ENCODE measurements around the gene DBNDD2.

The DBNDD2 gene

GRCh38 chr20:45445805-45446562 is 37.9 kb downstream of the DBNDD2 start:
- Histone ChIP-seq H3K36me3 (ENCODE audit: control insufficient read depth, insufficient read depth, low read length) (no peaks in the 10 kb centered on the region), H3K9me3 (ENCODE audit: control insufficient read depth, insufficient read depth, low read length) (no peaks in the 10 kb centered on the region), H3K4me1 (ENCODE audit: control insufficient read depth, insufficient read depth, low read length) (peaks cover 2% of the 10 kb centered on the region), H3K27me3 (ENCODE audit: control insufficient read depth, insufficient read depth, low read length) (no peaks in the 10 kb centered on the region), H3K4me3 (ENCODE audit: low read depth, low read length) (no peak overlapping the region), H3K9ac (ENCODE audit: low read depth, low read length) (no peak overlapping the region)

- Histone ChIP-seq H3K36me3 (ENCODE audit: control insufficient read depth, insufficient read depth, low read length) (no peaks in the 10 kb centered on the region), H3K9ac (ENCODE audit: low read depth, low read length) (no peak overlapping the region), H3K27me3 (ENCODE audit: control insufficient read depth, insufficient read depth, low read length) (no peaks in the 10 kb centered on the region), H3K4me1 (ENCODE audit: control insufficient read depth, insufficient read depth, low read length) (peaks cover 2% of the 10 kb centered on the region), H3K9me3 (ENCODE audit: control insufficient read depth, insufficient read depth, low read length) (no peaks in the 10 kb centered on the region), H3K4me3 (ENCODE audit: low read depth, low read length) (no peak overlapping the region)
Measured at GRCh38 chr20:45448270-45448669, 40.2 kb downstream of the DBNDD2 start.

GRCh38 chr20:45449528-45449927 is 41.4 kb downstream of the DBNDD2 start:
- H3K9ac ChIP-seq (ENCODE audit: low read depth, low read length), result no peak overlapping the region
- no peaks in the 10 kb centered on the region for H3K36me3 ChIP-seq (ENCODE audit: control insufficient read depth, insufficient read depth, low read length)
- H3K4me3 ChIP-seq (ENCODE audit: low read depth, low read length), result no peak overlapping the region
- no peaks in the 10 kb centered on the region for H3K27me3 ChIP-seq (ENCODE audit: control insufficient read depth, insufficient read depth, low read length)
- no peaks in the 10 kb centered on the region for H3K9me3 ChIP-seq (ENCODE audit: control insufficient read depth, insufficient read depth, low read length)
- H3K4me1 ChIP-seq (ENCODE audit: control insufficient read depth, insufficient read depth, low read length), result peaks cover 2% of the 10 kb centered on the region

- Histone ChIP-seq H3K4me3 (ENCODE audit: low read depth, low read length) (no peak overlapping the region), H3K36me3 (ENCODE audit: control insufficient read depth, insufficient read depth, low read length) (no peaks in the 10 kb centered on the region), H3K9me3 (ENCODE audit: control insufficient read depth, insufficient read depth, low read length) (no peaks in the 10 kb centered on the region), H3K9ac (ENCODE audit: low read depth, low read length) (no peak overlapping the region), H3K27me3 (ENCODE audit: control insufficient read depth, insufficient read depth, low read length) (no peaks in the 10 kb centered on the region), H3K4me1 (ENCODE audit: control insufficient read depth, insufficient read depth, low read length) (peaks cover 2% of the 10 kb centered on the region)
Measured at GRCh38 chr20:45450097-45450818, 42.2 kb downstream of the DBNDD2 start.

- H3K36me3 ChIP-seq (ENCODE audit: control insufficient read depth, insufficient read depth, low read length), result no peaks in the 10 kb centered on the region
- H3K4me1 ChIP-seq (ENCODE audit: control insufficient read depth, insufficient read depth, low read length), result peaks cover 2% of the 10 kb centered on the region
- H3K9ac ChIP-seq (ENCODE audit: low read depth, low read length), result no peak overlapping the region
- no peaks in the 10 kb centered on the region for H3K27me3 ChIP-seq (ENCODE audit: control insufficient read depth, insufficient read depth, low read length)
- no peaks in the 10 kb centered on the region for H3K9me3 ChIP-seq (ENCODE audit: control insufficient read depth, insufficient read depth, low read length)
- no peak overlapping the region for H3K4me3 ChIP-seq (ENCODE audit: low read depth, low read length)
Measured at GRCh38 chr20:45452238-45452637, 44.1 kb downstream of the DBNDD2 start.

DNA sequence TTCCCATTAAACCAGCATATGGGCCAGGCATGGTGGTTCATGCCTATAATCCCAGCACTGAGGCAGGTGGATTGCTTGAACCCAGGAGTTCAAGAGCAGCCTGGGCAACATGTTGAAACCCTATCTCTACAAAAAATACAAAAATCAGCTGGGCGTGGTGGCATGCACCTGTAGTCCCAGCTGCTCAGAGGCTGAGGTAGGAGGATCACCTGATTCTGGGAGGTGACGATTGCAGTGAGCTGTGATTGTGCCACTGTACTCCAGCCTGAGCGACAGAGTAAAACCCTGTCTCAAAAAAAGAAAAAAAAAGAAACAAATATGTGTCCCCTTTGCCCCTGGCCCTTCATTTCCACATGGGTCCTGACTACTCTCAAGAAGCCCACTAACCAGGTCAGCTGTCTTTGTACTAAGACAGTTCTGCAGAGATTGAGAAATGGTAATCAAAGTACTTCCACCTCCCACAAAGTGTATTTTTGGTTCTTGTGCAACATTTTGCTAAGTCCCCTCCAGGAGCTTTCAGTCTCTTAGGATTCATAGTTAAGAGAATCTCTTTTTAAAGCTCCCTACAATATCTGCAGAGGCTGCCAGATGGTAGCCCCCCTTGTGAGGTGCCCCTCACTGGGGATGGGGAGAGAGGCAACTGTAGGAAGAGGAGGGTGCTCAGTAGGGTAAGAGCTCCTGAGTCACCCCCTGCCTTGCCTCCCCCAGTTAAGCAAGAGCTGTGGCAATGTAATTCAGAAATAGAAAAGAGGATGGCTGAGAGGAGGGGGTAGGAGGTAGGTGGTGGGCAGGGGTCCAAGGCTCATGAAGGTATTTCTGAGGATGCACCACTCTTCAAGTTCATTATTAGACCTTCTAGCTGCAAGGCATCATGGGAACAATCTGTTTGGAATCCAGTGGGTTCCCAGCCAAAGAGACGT is 44.9 kb downstream of the DBNDD2 start:
- no peaks in the 10 kb centered on the region for H3K36me3 ChIP-seq (ENCODE audit: control insufficient read depth, insufficient read depth, low read length)
- H3K4me3 ChIP-seq (ENCODE audit: low read depth, low read length), result no peak overlapping the region
- H3K9me3 ChIP-seq (ENCODE audit: control insufficient read depth, insufficient read depth, low read length), result no peaks in the 10 kb centered on the region
- H3K9ac ChIP-seq (ENCODE audit: low read depth, low read length), result no peak overlapping the region
- no peaks in the 10 kb centered on the region for H3K27me3 ChIP-seq (ENCODE audit: control insufficient read depth, insufficient read depth, low read length)
- peaks cover 2% of the 10 kb centered on the region for H3K4me1 ChIP-seq (ENCODE audit: control insufficient read depth, insufficient read depth, low read length)

DNA sequence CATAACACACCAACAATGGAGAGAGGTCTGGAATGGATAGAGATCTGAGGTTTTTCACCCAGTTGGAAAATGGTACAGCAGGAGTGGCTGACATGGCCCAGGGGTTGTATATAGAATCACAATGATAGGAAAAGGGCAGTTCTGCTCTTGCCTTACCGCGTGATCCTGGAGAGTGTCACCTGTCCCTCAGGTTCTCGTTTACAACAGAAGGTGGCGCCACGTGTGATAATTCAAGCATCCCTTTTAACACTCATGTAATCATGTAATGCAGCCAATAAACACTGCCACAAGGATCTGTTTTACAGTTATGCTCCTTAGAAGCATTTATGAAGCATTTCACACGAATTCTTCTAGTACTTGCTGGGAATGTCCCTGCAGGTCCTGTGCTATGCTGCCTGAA is 48.5 kb downstream of the DBNDD2 start:
- Histone ChIP-seq H3K27me3 (ENCODE audit: control insufficient read depth, insufficient read depth, low read length) (no peaks in the 10 kb centered on the region), H3K9me3 (ENCODE audit: control insufficient read depth, insufficient read depth, low read length) (no peaks in the 10 kb centered on the region), H3K36me3 (ENCODE audit: control insufficient read depth, insufficient read depth, low read length) (no peaks in the 10 kb centered on the region), H3K4me1 (ENCODE audit: control insufficient read depth, insufficient read depth, low read length) (no peaks in the 10 kb centered on the region), H3K9ac (ENCODE audit: low read depth, low read length) (no peak overlapping the region), H3K4me3 (ENCODE audit: low read depth, low read length) (no peak overlapping the region)

- no peak overlapping the region for H3K4me3 ChIP-seq (ENCODE audit: low read depth, low read length)
- no peaks in the 10 kb centered on the region for H3K36me3 ChIP-seq (ENCODE audit: control insufficient read depth, insufficient read depth, low read length)
- H3K4me1 ChIP-seq (ENCODE audit: control insufficient read depth, insufficient read depth, low read length), result no peaks in the 10 kb centered on the region
- H3K9ac ChIP-seq (ENCODE audit: low read depth, low read length), result no peak overlapping the region
- no peaks in the 10 kb centered on the region for H3K9me3 ChIP-seq (ENCODE audit: control insufficient read depth, insufficient read depth, low read length)
- peaks cover 3% of the 10 kb centered on the region for H3K27me3 ChIP-seq (ENCODE audit: control insufficient read depth, insufficient read depth, low read length)
Measured at GRCh38 chr20:45459606-45460005, 51.5 kb downstream of the DBNDD2 start.
